ENCODE measurements around the gene CRYBA4. TPM values are rescaled to one million over a fixed set of nuclear protein-coding genes. Genes with fewer than 3 reads are reported as not detected.

The CRYBA4 gene
- total RNA-seq, 1 experiment from 2014 or later, result 0.52 TPM

DNA sequence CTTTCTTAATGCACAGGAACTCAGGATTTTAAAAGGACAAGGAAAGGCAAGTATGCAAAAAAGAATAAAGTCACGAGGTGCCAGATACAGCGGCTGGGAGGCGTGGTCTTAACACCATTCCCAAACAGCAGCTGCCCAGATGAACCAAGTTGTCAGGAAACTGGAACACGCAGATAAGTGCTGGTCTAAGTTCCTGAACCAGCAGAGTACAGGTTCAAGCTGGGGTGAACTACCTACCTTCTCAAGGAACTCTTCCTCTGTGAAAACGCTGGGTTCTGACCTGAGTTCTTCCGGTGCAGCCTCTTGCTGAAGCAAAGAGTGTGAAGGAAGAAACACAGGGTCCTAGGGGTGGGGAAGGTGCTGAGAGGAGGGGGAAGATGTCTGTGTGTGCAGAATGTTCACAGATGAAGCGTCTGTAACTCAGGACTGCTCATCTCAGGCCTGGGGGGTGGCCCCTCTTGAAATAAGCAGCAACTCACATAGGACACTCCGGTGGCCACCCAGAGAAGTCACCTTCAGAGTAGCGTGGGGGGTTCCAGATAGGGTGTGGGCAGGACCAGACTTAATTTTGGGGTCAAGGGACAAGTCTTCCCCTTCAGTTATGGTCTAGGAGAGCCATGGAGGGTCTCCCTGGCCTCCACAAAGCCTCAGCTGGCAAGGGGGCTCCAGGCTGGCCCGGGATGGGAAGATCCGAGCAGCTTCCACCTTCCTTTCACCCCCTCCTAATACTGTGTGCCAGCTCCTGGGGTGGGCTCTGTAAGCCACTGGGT lies 35.0 kb upstream of the CRYBA4 start:
- H4K91ac ChIP-seq (ENCODE audit: insufficient read length, low read depth, low read length), result no peak overlapping the region
- H2AK5ac ChIP-seq (ENCODE audit: insufficient read length, low read length), result no peak overlapping the region
- H3K4me1 Mint-ChIP-seq, result peaks cover 43 to 58% of the 10 kb centered on the region in 2 experiments
- peak overlapping the region in 1 of 2 experiments; percentile 53; a peak in 2 of 5 replicates for H3K4me3 Mint-ChIP-seq
- H3T11ph ChIP-seq (ENCODE audit: low read length), result no peak overlapping the region
- H3K4ac ChIP-seq (ENCODE audit: low read depth, low read length), result no peak overlapping the region
- no peak overlapping the region; the same call in 1 of the 2 replicates for H3K14ac ChIP-seq (ENCODE audit: insufficient read depth, low read length)
- H3K23me2 ChIP-seq (ENCODE audit: insufficient read length, low read depth, low read length, poor library complexity, severe bottlenecking), result no peaks in the 10 kb centered on the region
- peak overlapping the region in 2 of 3 experiments; percentile 85 to 87; a peak in 4 of 7 replicates for H3K27ac Mint-ChIP-seq
- peaks cover 0 to 3% of the 10 kb centered on the region in 2 experiments; a peak in 2 of 5 replicates for H3K9me3 Mint-ChIP-seq
- no peak overlapping the region for H3K56ac ChIP-seq (ENCODE audit: insufficient read length, low read depth, low read length)
- TF ChIP-seq, protein P1, sequence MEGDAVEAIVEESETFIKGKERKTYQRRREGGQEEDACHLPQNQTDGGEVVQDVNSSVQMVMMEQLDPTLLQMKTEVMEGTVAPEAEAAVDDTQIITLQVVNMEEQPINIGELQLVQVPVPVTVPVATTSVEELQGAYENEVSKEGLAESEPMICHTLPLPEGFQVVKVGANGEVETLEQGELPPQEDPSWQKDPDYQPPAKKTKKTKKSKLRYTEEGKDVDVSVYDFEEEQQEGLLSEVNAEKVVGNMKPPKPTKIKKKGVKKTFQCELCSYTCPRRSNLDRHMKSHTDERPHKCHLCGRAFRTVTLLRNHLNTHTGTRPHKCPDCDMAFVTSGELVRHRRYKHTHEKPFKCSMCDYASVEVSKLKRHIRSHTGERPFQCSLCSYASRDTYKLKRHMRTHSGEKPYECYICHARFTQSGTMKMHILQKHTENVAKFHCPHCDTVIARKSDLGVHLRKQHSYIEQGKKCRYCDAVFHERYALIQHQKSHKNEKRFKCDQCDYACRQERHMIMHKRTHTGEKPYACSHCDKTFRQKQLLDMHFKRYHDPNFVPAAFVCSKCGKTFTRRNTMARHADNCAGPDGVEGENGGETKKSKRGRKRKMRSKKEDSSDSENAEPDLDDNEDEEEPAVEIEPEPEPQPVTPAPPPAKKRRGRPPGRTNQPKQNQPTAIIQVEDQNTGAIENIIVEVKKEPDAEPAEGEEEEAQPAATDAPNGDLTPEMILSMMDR (conservative IDR thresholded peaks at IDR 0.05), result no peak
- H3K9me3 ChIP-seq (ENCODE audit: control insufficient read depth, low read depth, low read length), result no peaks in the 10 kb centered on the region
- no peak overlapping the region for H2AFZ ChIP-seq (ENCODE audit: low read length)
- no peak overlapping the region for H2BK12ac ChIP-seq (ENCODE audit: insufficient read length, low read depth, low read length)
- H2BK15ac ChIP-seq (ENCODE audit: low read depth, low read length), result no peak overlapping the region
- no peak overlapping the region for H2BK5ac ChIP-seq (ENCODE audit: insufficient read length, low read length)
- no CpG with 5 or more reads among the region's 11 CpGs for whole genome bisulfite sequencing (ENCODE audit: extremely low coverage, insufficient read length, low lambda C conversion rate)
- H3K18ac ChIP-seq (ENCODE audit: insufficient read length, low read depth, low read length), result no peak overlapping the region
- peaks cover 3% of the 10 kb centered on the region; the same call in 1 of the 2 replicates for H3K4me1 ChIP-seq (ENCODE audit: insufficient read depth, low read length)
- no peaks in the 10 kb centered on the region for H3K27me3 ChIP-seq (ENCODE audit: insufficient read depth, low read length)
- no peak overlapping the region for H4K8ac ChIP-seq (replicated peaks; ENCODE audit: insufficient read length, low read depth, low read length)
- H2BK20ac ChIP-seq (ENCODE audit: low read depth, low read length, poor library complexity, severe bottlenecking), result no peak overlapping the region
- DNase-seq, result no peak
- no peak overlapping the region for H3K27ac ChIP-seq (ENCODE audit: insufficient read length, low read depth, low read length)
- H3K23ac ChIP-seq (ENCODE audit: insufficient read length, low read depth, low read length), result no peak overlapping the region
- H4K20me1 ChIP-seq (ENCODE audit: control insufficient read depth, insufficient read depth, insufficient read length), result no peaks in the 10 kb centered on the region
- no peak overlapping the region for H4K5ac ChIP-seq (ENCODE audit: insufficient read length, low read depth, low read length)
- no peak overlapping the region for H2BK120ac ChIP-seq (ENCODE audit: low read depth, low read length, poor library complexity, severe bottlenecking)
- H3K9ac ChIP-seq (ENCODE audit: extremely low read depth, insufficient read length, low read length), result no peak overlapping the region
- H3K36me3 Mint-ChIP-seq (ENCODE audit: insufficient read depth in 1 of 3, low read depth in 3 of 3), result peaks cover 21 to 30% (median 28%) of the 10 kb centered on the region in 3 experiments
- peaks cover 2% of the 10 kb centered on the region for H3K79me1 ChIP-seq (ENCODE audit: insufficient read depth, low read depth, low read length, poor library complexity, severe bottlenecking)
- H3K79me2 ChIP-seq (ENCODE audit: insufficient read depth, low read length), result peaks cover 34% of the 10 kb centered on the region; the same call in 1 of the 2 replicates
- no peaks in the 10 kb centered on the region for H3K27me3 Mint-ChIP-seq (ENCODE audit: low read depth)
- H3K4me2 ChIP-seq (ENCODE audit: insufficient read depth, insufficient read length, low read length), result no peak overlapping the region
